NB4 (cell line): ENCODE data around the gene POLD4.

ENCODE experiments used
- CTCF ChIP-seq: IDR thresholded peaks from one replicate; pipeline ENCODE4 v1.5.1; 2012; ENCODE audit warnings: low read depth, low read length
- MYC ChIP-seq: IDR thresholded peaks from 2 replicates; pipeline ENCODE4 v1.6.1; 2011; ENCODE audit warnings: low read depth, low read length
- POLR2A ChIP-seq: IDR thresholded peaks from 2 replicates; pipeline ENCODE4 v1.6.1; 2011; ENCODE audit warnings: mild to moderate bottlenecking; ENCODE audit not compliant: insufficient read length; ENCODE audit errors: extremely low read depth
- TF ChIP-seq, protein P1 (sequence below): IDR thresholded peaks from 2 replicates; pipeline ENCODE4 v1.6.1; 2011; ENCODE audit warnings: low read depth, low read length

DNA sequence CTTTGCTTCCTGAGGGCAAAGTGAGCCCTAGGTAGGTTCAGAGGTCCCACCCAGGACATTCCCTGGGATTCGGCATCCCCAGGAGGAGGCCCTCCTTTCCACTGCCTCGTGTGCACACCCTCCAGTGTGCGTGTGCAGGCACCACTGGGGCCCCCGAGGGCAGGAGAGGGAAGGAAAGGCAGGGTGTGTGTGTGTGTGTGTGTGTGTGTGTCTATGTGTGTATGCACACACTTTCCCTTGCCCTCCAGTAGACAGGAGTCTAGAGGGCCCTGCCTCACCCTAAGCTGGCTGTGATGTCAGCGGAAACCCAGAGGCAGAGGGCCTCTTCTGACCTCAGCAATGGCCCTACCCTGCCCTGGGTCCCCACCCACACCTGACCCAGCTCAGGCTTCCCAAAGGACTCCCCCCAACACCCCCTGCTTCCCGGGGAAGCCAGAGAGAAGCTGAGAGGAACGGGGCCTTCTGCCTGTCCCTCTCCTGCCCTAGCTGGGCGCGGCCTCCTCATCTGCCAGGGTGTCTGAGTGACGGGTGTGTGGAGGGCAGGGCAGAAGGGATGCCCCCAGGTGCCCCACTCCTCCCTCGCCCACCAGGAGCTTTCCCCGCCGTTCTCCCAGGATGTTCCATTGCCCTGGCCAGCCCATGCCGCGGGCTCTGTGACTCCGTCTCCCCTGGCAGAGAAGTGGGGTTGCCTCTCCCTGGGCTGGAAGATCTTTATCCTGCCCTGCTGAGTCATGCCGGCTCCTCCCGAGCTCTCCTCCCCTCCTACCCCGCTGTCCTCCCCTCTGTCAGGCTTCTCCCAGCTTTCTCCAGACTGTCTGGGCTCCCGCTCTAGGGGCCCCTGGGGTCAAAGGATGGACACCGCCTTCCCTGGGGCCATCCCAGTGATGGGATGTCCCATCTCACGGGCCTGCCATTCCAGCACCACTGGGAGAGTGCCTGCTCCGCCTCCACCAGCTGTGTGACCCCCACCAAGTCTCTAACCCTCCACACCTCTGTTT is 26.0 kb upstream of the POLD4 start:
- TF ChIP-seq CTCF, result no peak
- TF ChIP-seq, protein P1, sequence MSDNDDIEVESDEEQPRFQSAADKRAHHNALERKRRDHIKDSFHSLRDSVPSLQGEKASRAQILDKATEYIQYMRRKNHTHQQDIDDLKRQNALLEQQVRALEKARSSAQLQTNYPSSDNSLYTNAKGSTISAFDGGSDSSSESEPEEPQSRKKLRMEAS, result no peak
- no peak for TF ChIP-seq POLR2A
- no peak for TF ChIP-seq MYC
